HG02571 (cell line): ENCODE measurements around the gene TMEM61.
"Not testable (repeated sequence)": the region's sequence is repeated elsewhere in the genome, so short reads cannot be mapped to it uniquely, and the experiment has no call there.

Experiments
- ATAC-seq: cut with Tn5 transposase; IDR thresholded peaks from one replicate; pipeline ENCODE4 v1.9.1; 2021; ENCODE audit warnings: mild to moderate bottlenecking, moderate library complexity; ENCODE audit not compliant: unreplicated experiment

TMEM61 gene

GRCh38 chr1:54959241-54959640 lies 21.2 kb upstream of the TMEM61 start:
- no peak for ATAC-seq

GRCh38 chr1:54962612-54963395 lies 17.6 kb upstream of the TMEM61 start:
- ATAC-seq, result no peak

GRCh38 chr1:54963829-54964228 lies 16.6 kb upstream of the TMEM61 start:
- ATAC-seq, result not testable (repeated sequence)

- ATAC-seq, result peak; percentile 58
These were observed 14.6 kb upstream of the TMEM61 start for GRCh38 chr1:54965624-54966340.

- ATAC-seq, result no peak
These were observed 13.1 kb upstream of the TMEM61 start for GRCh38 chr1:54967372-54967771.

- ATAC-seq, result no peak
These were observed 11.9 kb upstream of the TMEM61 start for GRCh38 chr1:54968551-54968950.

GRCh38 chr1:54969879-54970278 lies 10.5 kb upstream of the TMEM61 start:
- ATAC-seq, result no peak

- ATAC-seq, result no peak
These were observed 9.5 kb upstream of the TMEM61 start for GRCh38 chr1:54970901-54971300.

- peak; percentile 72 for ATAC-seq
These were observed 9.1 kb upstream of the TMEM61 start for GRCh38 chr1:54971317-54971791.

- no peak for ATAC-seq
These were observed 8.0 kb upstream of the TMEM61 start for GRCh38 chr1:54972436-54972835.

GRCh38 chr1:54973205-54973921 lies 7.1 kb upstream of the TMEM61 start:
- no peak for ATAC-seq

- ATAC-seq, result no peak
These were observed 4.9 kb upstream of the TMEM61 start for GRCh38 chr1:54975356-54976108.

- no peak for ATAC-seq
These were observed 3.7 kb upstream of the TMEM61 start for GRCh38 chr1:54976747-54977146.

GRCh38 chr1:54977533-54978297 lies 2.7 kb upstream of the TMEM61 start:
- no peak for ATAC-seq

- ATAC-seq, result no peak
These were observed 1.7 kb upstream of the TMEM61 start for GRCh38 chr1:54978528-54979326.

- no peak for ATAC-seq
These were observed 1.0 kb upstream of the TMEM61 start for GRCh38 chr1:54979327-54979891.

- no peak for ATAC-seq
These were observed 341 bp upstream of the TMEM61 start for GRCh38 chr1:54980046-54980527.

GRCh38 chr1:54981466-54981865 lies 1.0 kb downstream of the TMEM61 start:
- ATAC-seq, result no peak

- no peak for ATAC-seq
These were observed 2.3 kb downstream of the TMEM61 start for GRCh38 chr1:54982739-54983138.
